CD4-positive, alpha-beta T cell (primary cell): Measurements from ENCODE around the gene ZNF268. TPM values are rescaled to one million over a fixed set of nuclear protein-coding genes. Genes with fewer than 3 reads are reported as not detected.

Source experiments
- ATAC-seq: fragments of 200-7000 bp; cut with Tn5 transposase; one replicate; pipeline ENCODE4 v1.10.0; 2022; ENCODE audit warnings: mild to moderate bottlenecking; ENCODE audit not compliant: poor library complexity
- CTCF ChIA-PET: fragments of 350-600 bp; sonication (Branson Sonifier 250); formaldehyde crosslinking; loops from one replicate; lab custom pipeline; 2021; ENCODE audit warnings: antibody characterized with exemption, inconsistent platforms; lab: Charles Lee
- POLR2A ChIA-PET: fragments of 350-600 bp; sonication (Branson Sonifier 250); formaldehyde crosslinking; loops from one replicate; lab custom pipeline; 2021; ENCODE audit warnings: antibody characterized with exemption, inconsistent platforms; lab: Charles Lee
- DNase-seq, 14 experiments: peaks; one replicate each; pipeline ENCODE4 v3.0.0-alpha.2; 2013 to 2020; ENCODE audit warnings: mixed read lengths in 2 of 14
- H3K27ac ChIP-seq, 2 donors: one replicate each; pipeline versions ENCODE4 v1.5.1 to v1.7.0; 2013; ENCODE audit warnings: low read length in 2 of 2, low read depth in 1 of 2, mild to moderate bottlenecking in 1 of 2
- H3K27me3 ChIP-seq, 2 experiments: 1 replicate in 1 of 2; 2 replicates in 1 of 2; pipeline versions ENCODE4 v1.6.1 to v1.7.0; 2013; ENCODE audit warnings: low read length in 2 of 2, control low read depth in 1 of 2, mild to moderate bottlenecking in 1 of 2, moderate library complexity in 1 of 2; ENCODE audit not compliant: insufficient read depth in 2 of 2, control insufficient read depth in 1 of 2
- H3K36me3 ChIP-seq: one replicate; pipeline ENCODE4 v1.6.1; 2013; ENCODE audit warnings: low read length, control low read depth; ENCODE audit not compliant: insufficient read depth
- H3K4me1 ChIP-seq: one replicate; pipeline ENCODE4 v1.6.1; 2013; ENCODE audit warnings: low read length, control low read depth; ENCODE audit not compliant: insufficient read depth
- H3K4me3 ChIP-seq: one replicate; pipeline ENCODE4 v1.5.1; 2013; ENCODE audit warnings: mild to moderate bottlenecking, low read length, moderate library complexity
- H3K9me3 ChIP-seq, 2 experiments: 1 replicate in 1 of 2; 2 replicates in 1 of 2; pipeline versions ENCODE4 v1.6.1 to v1.7.0; 2013; ENCODE audit warnings: low read length in 2 of 2, mild to moderate bottlenecking in 2 of 2, control low read depth in 1 of 2, moderate library complexity in 1 of 2; ENCODE audit not compliant: control insufficient read depth in 1 of 2, insufficient read depth in 1 of 2
- H3K27ac Mint-ChIP-seq: one replicate; pipeline ENCODE4 v1.8.0; 2020; ENCODE audit warnings: mixed read lengths
- H3K27me3 Mint-ChIP-seq: one replicate; pipeline ENCODE4 v1.8.0; 2021; ENCODE audit warnings: mixed read lengths
- H3K36me3 Mint-ChIP-seq: one replicate; pipeline ENCODE4 v1.8.0; 2021; ENCODE audit warnings: low read depth, mixed read lengths
- H3K4me1 Mint-ChIP-seq: one replicate; pipeline ENCODE4 v1.8.0; 2021; ENCODE audit warnings: low read depth, mixed read lengths
- H3K4me3 Mint-ChIP-seq: one replicate; pipeline ENCODE4 v1.8.0; 2020; ENCODE audit warnings: mild to moderate bottlenecking, mixed read lengths
- H3K9me3 Mint-ChIP-seq: one replicate; pipeline ENCODE4 v1.8.0; 2020; ENCODE audit warnings: mixed read lengths
- intact Hi-C, 2 experiments: fragments of 100-400 bp; cut with DNase I in 1 of 2; cut with micrococcal nuclease in 1 of 2; formaldehyde crosslinking; loops; one replicate each; pipeline versions ENCODE4 v1.15.1 to v1.9.0; 2023 to 2025; cut with DNase I, micrococcal nuclease
- total RNA-seq, 174 experiments: library from RNA in 2 of 174; stranded (reverse) in 2 of 174; gene quantifications; one replicate each; pipeline ENCODE4 v1.2.3 and lab custom pipeline; 2021 to 2026
- TF ChIP-seq, protein P1 (sequence below): fragments of 200-600 bp; IDR thresholded peaks from one replicate; pipeline ENCODE4 v1.8.0; 2022; ENCODE audit warnings: antibody characterized with exemption, mild to moderate bottlenecking

Gene ZNF268
- total RNA-seq, 2 experiments from 2014 or later = 15.1 to 17.6 TPM

GRCh38 chr12:133235401-133236112, 54.3 kb downstream of the ZNF268 start, which contains the start of gene ANHX:
Gene ANHX (minus strand): TSS chr12:133235877. CDS start chr12:133234356, 1,521 bp downstream.
- H3K27me3 Mint-ChIP-seq = peaks cover 7% of the 10 kb centered on the region
- no peak for DNase-seq

DNA sequence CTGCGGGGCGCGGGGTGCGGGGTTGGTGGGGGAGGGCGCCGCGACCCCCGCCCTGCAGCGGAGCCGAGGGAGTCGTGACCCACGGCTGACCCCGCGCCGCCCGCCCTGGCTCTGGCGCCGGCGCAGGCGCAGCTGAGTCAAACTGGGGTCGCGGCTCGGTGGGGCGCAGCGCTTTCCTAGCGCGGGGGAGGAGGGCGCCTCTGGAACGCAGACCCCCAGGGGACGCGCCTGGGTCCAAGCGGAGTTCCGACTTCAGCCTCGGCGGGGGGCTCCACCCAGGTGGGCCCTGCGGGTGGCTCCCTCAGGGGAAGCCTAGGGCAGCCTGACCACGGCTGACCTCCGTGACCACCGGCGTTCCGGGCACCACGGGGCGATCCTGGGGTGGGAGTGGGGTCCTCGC, 54.8 kb downstream of the ZNF268 start:
- intact Hi-C loops = no loop called here
- Mint-ChIP-seq H3K9me3 (peaks cover 4% of the 10 kb centered on the region), H3K4me1 (no peaks in the 10 kb centered on the region), H3K36me3 (no peaks in the 10 kb centered on the region), H3K27me3 (peaks cover 12% of the 10 kb centered on the region), H3K4me3 (no peak overlapping the region), H3K27ac (no peak overlapping the region)
- Histone ChIP-seq H3K4me1 (no peaks in the 10 kb centered on the region), H3K27me3 (no peaks in the 10 kb centered on the region), H3K9me3 (peaks cover 8 to 65% of the 10 kb centered on the region in 2 experiments), H3K36me3 (no peaks in the 10 kb centered on the region), H3K27ac (no peak overlapping the region), H3K4me3 (no peak overlapping the region)
- ChIA-PET CTCF (no interaction called here), POLR2A (no interaction called here)
- DNase-seq (no peak), ATAC-seq (no peak)
- TF ChIP-seq, protein P1, sequence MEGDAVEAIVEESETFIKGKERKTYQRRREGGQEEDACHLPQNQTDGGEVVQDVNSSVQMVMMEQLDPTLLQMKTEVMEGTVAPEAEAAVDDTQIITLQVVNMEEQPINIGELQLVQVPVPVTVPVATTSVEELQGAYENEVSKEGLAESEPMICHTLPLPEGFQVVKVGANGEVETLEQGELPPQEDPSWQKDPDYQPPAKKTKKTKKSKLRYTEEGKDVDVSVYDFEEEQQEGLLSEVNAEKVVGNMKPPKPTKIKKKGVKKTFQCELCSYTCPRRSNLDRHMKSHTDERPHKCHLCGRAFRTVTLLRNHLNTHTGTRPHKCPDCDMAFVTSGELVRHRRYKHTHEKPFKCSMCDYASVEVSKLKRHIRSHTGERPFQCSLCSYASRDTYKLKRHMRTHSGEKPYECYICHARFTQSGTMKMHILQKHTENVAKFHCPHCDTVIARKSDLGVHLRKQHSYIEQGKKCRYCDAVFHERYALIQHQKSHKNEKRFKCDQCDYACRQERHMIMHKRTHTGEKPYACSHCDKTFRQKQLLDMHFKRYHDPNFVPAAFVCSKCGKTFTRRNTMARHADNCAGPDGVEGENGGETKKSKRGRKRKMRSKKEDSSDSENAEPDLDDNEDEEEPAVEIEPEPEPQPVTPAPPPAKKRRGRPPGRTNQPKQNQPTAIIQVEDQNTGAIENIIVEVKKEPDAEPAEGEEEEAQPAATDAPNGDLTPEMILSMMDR = no peak

More at GRCh38 chr12:133235401-133236112, 54.3 kb downstream of the ZNF268 start, which contains the start of gene ANHX:
- Mint-ChIP-seq H3K4me3 (no peak within 1 kb of the TSS), H3K27ac (no peak within 1 kb of the TSS), H3K4me1 (no peaks in the 10 kb centered on the region), H3K9me3 (peaks cover 4% of the 10 kb centered on the region), H3K36me3 (no peaks in the 10 kb centered on the region)
- TF ChIP-seq, protein P1 = no peak
- Histone ChIP-seq H3K4me1 (no peaks in the 10 kb centered on the region), H3K27ac (no peak within 1 kb of the TSS), H3K4me3 (no peak within 1 kb of the TSS), H3K27me3 (no peaks in the 10 kb centered on the region), H3K36me3 (no peaks in the 10 kb centered on the region), H3K9me3 (peaks cover 8 to 69% of the 10 kb centered on the region in 2 experiments)
- ATAC-seq = no peak
- intact Hi-C loops = no loop called here
- CTCF ChIA-PET = no interaction called here
- POLR2A ChIA-PET = no interaction called here

- intact Hi-C loops = no loop called here
- peaks cover 8 to 61% of the 10 kb centered on the region in 2 experiments for H3K9me3 ChIP-seq
- Mint-ChIP-seq H3K4me3 (no peak overlapping the region), H3K27me3 (peaks cover 17% of the 10 kb centered on the region), H3K4me1 (no peaks in the 10 kb centered on the region), H3K36me3 (no peaks in the 10 kb centered on the region), H3K27ac (no peak overlapping the region), H3K9me3 (peaks cover 4% of the 10 kb centered on the region)
- CTCF ChIA-PET = no interaction called here
- H3K27me3 ChIP-seq = no peaks in the 10 kb centered on the region
- ATAC-seq = no peak
- no peak for DNase-seq
- no peaks in the 10 kb centered on the region for H3K4me1 ChIP-seq
- POLR2A ChIA-PET = no interaction called here
- H3K4me3 ChIP-seq = no peak overlapping the region
- H3K36me3 ChIP-seq = no peaks in the 10 kb centered on the region
- TF ChIP-seq, protein P1 = no peak
- H3K27ac ChIP-seq = no peak overlapping the region
These were observed 55.3 kb downstream of the ZNF268 start for GRCh38 chr12:133236556-133236955.
